ENCODE measurements around the gene GET4. TPM values are rescaled to one million over a fixed set of nuclear protein-coding genes. Genes with fewer than 3 reads are reported as not detected.

Gene GET4
- total RNA-seq, 1 experiment from 2014 or later, result 90.9 TPM

GRCh38 chr7:899806-900205, 23.5 kb downstream of the GET4 start:
- TF ChIP-seq TCF7L2 (IDR thresholded peaks at IDR 0.05; ENCODE audit: low read depth, low read length) (no peak), POLR2AphosphoS5 (IDR thresholded peaks at IDR 0.05; ENCODE audit: low read depth, low read length) (no peak), CTCF (IDR thresholded peaks at IDR 0.05) (no peak), REST (IDR thresholded peaks at IDR 0.05; ENCODE audit: insufficient read depth in 1 of 2, low read depth in 2 of 2, low read length in 1 of 2) (no peak), SIN3A (IDR thresholded peaks at IDR 0.05; ENCODE audit: borderline replicate concordance, insufficient read depth, low read depth, low read length) (no peak)
- no peaks in the 10 kb centered on the region for H3K9me3 ChIP-seq (ENCODE audit: control insufficient read depth, insufficient read depth, low read depth, low read length)
- no peak overlapping the region for H3K27ac ChIP-seq (ENCODE audit: low read length)
- H3K27me3 ChIP-seq (ENCODE audit: control insufficient read depth, insufficient read depth, low read length), result no peaks in the 10 kb centered on the region; the same call in 1 of the 2 replicates
- peaks cover 16% of the 10 kb centered on the region for H3K4me1 ChIP-seq (ENCODE audit: control insufficient read depth, insufficient read depth, low read length)
- no peak overlapping the region for H3K4me3 ChIP-seq (ENCODE audit: low read depth in 2 of 2, low read length in 2 of 2)
- in situ Hi-C loops (cut with HindIII; ENCODE audit: low pct_unique_long_range_greater_than_20kb, low sequenced_read_pairs) (no loop called here), intact Hi-C loops (cut with micrococcal nuclease; ENCODE audit: unreplicated experiment) (no loop called here)
- POLR2A ChIA-PET, result no interaction called here
- peaks cover 3% of the 10 kb centered on the region; the same call in 1 of the 2 replicates for H3K36me3 ChIP-seq (ENCODE audit: control insufficient read depth, insufficient read depth, low read length)
- DNase-seq (ENCODE audit: low read depth, low spot score) (no peak), ATAC-seq (no peak)
- CTCF ChIA-PET, result no interaction called here
- no TSS peak for BruUV-seq (replicated peaks)

GRCh38 chr7:900331-901040, 24.1 kb downstream of the GET4 start:
- Histone ChIP-seq H3K4me3 (ENCODE audit: low read depth in 2 of 2, low read length in 2 of 2) (no peak overlapping the region), H3K9me3 (ENCODE audit: control insufficient read depth, insufficient read depth, low read depth, low read length) (no peaks in the 10 kb centered on the region), H3K4me1 (ENCODE audit: control insufficient read depth, insufficient read depth, low read length) (peaks cover 17% of the 10 kb centered on the region), H3K36me3 (ENCODE audit: control insufficient read depth, insufficient read depth, low read length) (peaks cover 3% of the 10 kb centered on the region; the same call in 1 of the 2 replicates), H3K27ac (ENCODE audit: low read length) (no peak overlapping the region; the same call in 1 of the 2 replicates), H3K27me3 (ENCODE audit: control insufficient read depth, insufficient read depth, low read length) (no peaks in the 10 kb centered on the region; the same call in 1 of the 2 replicates)
- no peak for TF ChIP-seq TCF7L2 (IDR thresholded peaks at IDR 0.05; ENCODE audit: low read depth, low read length)
- no peak for TF ChIP-seq SIN3A (IDR thresholded peaks at IDR 0.05; ENCODE audit: borderline replicate concordance, insufficient read depth, low read depth, low read length)
- no peak for TF ChIP-seq CTCF (IDR thresholded peaks at IDR 0.05)
- no peak for TF ChIP-seq REST (IDR thresholded peaks at IDR 0.05; ENCODE audit: insufficient read depth in 1 of 2, low read depth in 2 of 2, low read length in 1 of 2)
- TF ChIP-seq POLR2AphosphoS5 (IDR thresholded peaks at IDR 0.05; ENCODE audit: low read depth, low read length), result no peak
- no peak for DNase-seq (ENCODE audit: low read depth, low spot score)
- BruUV-seq (replicated peaks), result no TSS peak
- CTCF ChIA-PET, result no interaction called here
- ATAC-seq, result peak; percentile 15; the same call in 1 of the 2 replicates
- intact Hi-C loops (cut with micrococcal nuclease; ENCODE audit: unreplicated experiment), result no loop called here
- in situ Hi-C loops (cut with HindIII; ENCODE audit: low pct_unique_long_range_greater_than_20kb, low sequenced_read_pairs), result no loop called here
- POLR2A ChIA-PET, result interaction anchor here (0.6 kb wide), 1 partner anchor 73 kb away, joined by 9 read pairs; no protein-coding TSS in a partner anchor

Data from Panc1 (cell line).